Measurements from ENCODE around the gene SAFB2.

SAFB2 gene

DNA sequence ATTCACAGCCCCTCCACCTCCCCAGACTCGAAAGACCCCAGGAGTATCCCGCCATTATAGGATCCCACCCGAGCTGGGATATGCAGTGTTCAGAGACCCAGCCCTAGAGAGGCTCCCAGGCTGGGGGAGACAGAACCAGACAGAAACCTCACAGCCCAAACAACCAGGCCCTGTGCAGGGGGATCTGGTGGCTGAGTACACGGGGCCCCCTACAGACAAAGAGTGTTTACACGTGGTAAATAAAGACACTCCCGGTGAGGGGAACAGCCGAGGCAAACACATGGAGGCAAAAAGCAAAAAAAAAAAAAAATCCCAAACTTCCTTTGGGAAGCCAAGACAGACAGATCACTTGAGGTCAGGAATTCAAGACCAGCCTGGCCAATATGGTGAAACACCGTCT, 79.9 kb downstream of the SAFB2 start:
- no peak for DNase-seq (ENCODE audit: low read depth in 3 of 3)

DNA sequence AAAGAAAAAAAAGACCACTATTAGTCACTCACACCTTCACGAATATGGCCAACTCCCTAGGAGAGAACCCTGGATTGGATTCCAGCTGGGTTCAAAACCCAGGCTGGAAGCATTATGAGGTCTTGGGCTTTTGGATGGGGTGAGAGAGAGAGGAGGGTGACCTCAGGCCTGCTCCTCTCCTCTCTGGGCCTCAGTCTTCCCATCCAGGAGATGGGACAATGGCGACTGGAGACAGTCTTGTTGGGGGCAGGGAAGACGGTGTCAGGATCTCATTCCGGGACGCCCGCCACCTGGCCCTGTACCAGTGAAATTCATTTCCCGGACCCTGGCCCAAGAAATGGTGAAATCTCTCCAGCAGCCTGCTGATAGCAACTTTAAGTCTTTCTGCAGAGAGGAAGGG, 81.1 kb downstream of the SAFB2 start:
- no peak for DNase-seq (ENCODE audit: low read depth in 3 of 3)

GRCh38 chr19:5540208-5540607, 82.4 kb downstream of the SAFB2 start:
- no peak for DNase-seq (ENCODE audit: low read depth in 3 of 3)

DNA sequence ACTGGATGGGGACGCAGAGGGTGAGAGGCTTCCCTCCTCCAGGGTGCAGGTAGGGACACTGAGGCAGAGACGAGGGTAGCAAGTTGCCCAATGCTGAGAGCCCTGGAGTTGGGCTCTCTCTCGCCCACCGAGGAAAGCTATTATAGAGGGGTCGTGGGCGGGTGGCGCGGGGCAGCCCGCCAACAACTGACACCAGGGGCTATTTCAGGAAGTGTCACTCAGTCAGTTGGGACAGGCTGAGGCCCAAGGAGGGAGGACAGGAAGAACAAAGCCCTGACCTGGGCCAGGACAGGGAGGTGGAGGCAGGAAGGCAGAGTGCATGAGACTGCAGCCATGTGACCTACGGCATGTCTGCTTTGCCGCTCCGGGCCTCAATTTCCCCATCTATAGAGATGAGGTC, 84.7 kb downstream of the SAFB2 start:
- DNase-seq (ENCODE audit: low read depth in 3 of 3) = no peak
